ENCODE measurements around the gene HAPSTR1. TPM values are rescaled to one million over a fixed set of nuclear protein-coding genes. Genes with fewer than 3 reads are reported as not detected.

Gene HAPSTR1
- total RNA-seq, 2 experiments from 2014 or later: 52.5 to 53.4 TPM

GRCh38 chr16:9123871-9124270, 32.4 kb downstream of the HAPSTR1 start:
- Mint-ChIP-seq H3K27me3 (no peaks in the 10 kb centered on the region), H3K27ac (peak overlapping the region; percentile 66), H3K4me1 (ENCODE audit: low read depth) (peaks cover 79% of the 10 kb centered on the region), H3K9me3 (no peaks in the 10 kb centered on the region), H3K4me3 (no peak overlapping the region), H3K36me3 (ENCODE audit: low read depth) (peaks cover 38% of the 10 kb centered on the region)
- no peak for TF ChIP-seq CTCF (IDR thresholded peaks at IDR 0.05)
- DNase-seq (peak; percentile 41), ATAC-seq (no peak)
- CTCF ChIA-PET: interaction anchor here (1.8 kb wide), 1 partner anchor 11 kb away, joined by 4 read pairs; no protein-coding TSS in a partner anchor
- POLR2A ChIA-PET: interaction anchor here (4.2 to 7.3 kb wide), 2 partner anchors 14 to 21 kb away, joined by 17 to 59 read pairs; no protein-coding TSS in a partner anchor
- intact Hi-C loops (cut with micrococcal nuclease): no loop called here

DNA sequence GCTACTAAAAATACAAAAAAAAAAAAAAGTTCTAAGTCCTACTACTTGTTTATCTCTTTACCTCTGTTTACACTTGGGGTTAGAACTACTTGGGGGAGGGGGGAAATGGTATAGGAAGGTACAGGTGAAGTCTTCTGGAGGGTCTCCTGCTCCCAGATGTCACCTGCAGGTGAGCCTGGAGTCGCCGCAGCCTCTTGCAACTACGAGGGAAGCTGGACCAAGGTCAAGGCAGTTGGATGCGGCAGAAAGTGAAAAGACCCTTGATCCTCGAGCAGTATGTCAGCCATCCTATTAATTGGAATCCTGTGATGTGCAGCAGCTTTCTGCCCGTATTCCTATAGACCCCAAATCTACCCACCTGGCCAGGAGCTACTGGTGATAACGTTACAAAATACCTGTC, 33.0 kb downstream of the HAPSTR1 start:
- intact Hi-C loops (cut with micrococcal nuclease): no loop called here
- Mint-ChIP-seq H3K9me3 (no peaks in the 10 kb centered on the region), H3K27me3 (no peaks in the 10 kb centered on the region), H3K4me1 (ENCODE audit: low read depth) (peaks cover 77% of the 10 kb centered on the region), H3K36me3 (ENCODE audit: low read depth) (peaks cover 34% of the 10 kb centered on the region), H3K27ac (peak overlapping the region; percentile 66), H3K4me3 (no peak overlapping the region)
- CTCF ChIA-PET: interaction anchor here (1.1 to 1.5 kb wide), 3 partner anchors 13 to 74 kb away, joined by 3 to 4 read pairs (median 3); no protein-coding TSS in a partner anchor
- POLR2A ChIA-PET: interaction anchor here (0.8 to 7.3 kb wide), 4 partner anchors 15 to 52 kb away, joined by 3 to 59 read pairs (median 10); no protein-coding TSS in a partner anchor
- DNase-seq (no peak), ATAC-seq (no peak)
- no peak for TF ChIP-seq CTCF (IDR thresholded peaks at IDR 0.05)

DNA sequence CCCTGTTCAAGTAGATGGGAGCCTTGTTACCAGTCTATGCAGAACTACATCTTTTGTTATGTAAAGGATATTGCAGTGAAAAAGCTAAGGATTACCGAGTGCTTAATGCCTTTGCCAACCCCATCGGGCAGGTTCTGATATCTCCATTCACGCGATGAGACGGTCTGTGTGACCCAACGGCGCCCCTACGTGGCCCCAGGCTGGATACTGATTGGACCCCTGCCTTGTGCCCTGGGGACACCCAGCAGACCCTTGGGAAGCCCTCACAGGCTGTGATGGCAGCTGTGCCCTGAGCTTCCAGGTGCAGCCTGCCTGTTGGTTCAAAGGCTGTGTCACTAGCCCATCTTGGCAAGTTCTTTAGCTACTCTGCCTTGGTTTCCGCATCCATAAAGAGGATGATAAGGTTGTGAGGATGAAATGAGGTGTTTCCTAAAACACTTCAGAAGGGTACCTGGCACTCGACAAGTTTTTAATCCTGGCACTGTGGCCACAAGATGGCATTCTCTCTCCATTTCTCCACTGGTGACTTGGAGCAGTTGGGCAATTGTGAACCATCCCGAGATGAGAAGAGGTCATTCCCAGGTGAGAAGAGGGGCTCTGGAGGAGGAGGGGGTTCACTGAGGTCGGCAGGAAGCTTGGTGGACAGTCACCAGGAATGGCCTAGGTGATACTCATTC, 33.6 kb downstream of the HAPSTR1 start:
- POLR2A ChIA-PET: interaction anchor here (0.6 to 7.3 kb wide), 7 partner anchors 16 to 256 kb away, joined by 3 to 59 read pairs (median 4); partner anchors contain the start of genes CARHSP1 and HAPSTR1
- CTCF ChIA-PET: interaction anchor here (1.1 to 1.5 kb wide), 4 partner anchors 14 to 75 kb away, joined by 3 to 4 read pairs (median 4); no protein-coding TSS in a partner anchor
- intact Hi-C loops (cut with micrococcal nuclease): loop anchor here (5.0 kb wide), 1 partner anchor 33 kb away; the partner anchor contains the start of gene HAPSTR1
- Mint-ChIP-seq H3K9me3 (no peaks in the 10 kb centered on the region), H3K27me3 (no peaks in the 10 kb centered on the region), H3K4me3 (no peak overlapping the region), H3K27ac (peak overlapping the region; percentile 65), H3K36me3 (ENCODE audit: low read depth) (peaks cover 28% of the 10 kb centered on the region), H3K4me1 (ENCODE audit: low read depth) (peaks cover 71% of the 10 kb centered on the region)
- no peak for DNase-seq
- ATAC-seq: no peak
- TF ChIP-seq CTCF (IDR thresholded peaks at IDR 0.05): no peak

- ChIA-PET POLR2A (interaction anchor here (0.6 to 7.3 kb wide), 10 partner anchors 8 to 257 kb away, joined by 3 to 59 read pairs (median 4); partner anchors contain the start of genes CARHSP1 and HAPSTR1), CTCF (interaction anchor here (1.1 to 2.2 kb wide), 6 partner anchors 10 to 32 kb away, joined by 3 to 14 read pairs (median 4); no protein-coding TSS in a partner anchor)
- no peak for TF ChIP-seq CTCF (IDR thresholded peaks at IDR 0.05)
Measured at GRCh38 chr16:9125658-9126505, 34.4 kb downstream of the HAPSTR1 start.

More at GRCh38 chr16:9125658-9126505, 34.4 kb downstream of the HAPSTR1 start:
- Mint-ChIP-seq H3K27me3 (no peaks in the 10 kb centered on the region), H3K9me3 (no peaks in the 10 kb centered on the region), H3K4me1 (ENCODE audit: low read depth) (peaks cover 73% of the 10 kb centered on the region), H3K36me3 (ENCODE audit: low read depth) (peaks cover 22% of the 10 kb centered on the region), H3K27ac (peak overlapping the region; percentile 88), H3K4me3 (no peak overlapping the region)
- intact Hi-C loops (cut with micrococcal nuclease): loop anchor here (5.0 kb wide), 1 partner anchor 34 kb away; the partner anchor contains the start of gene HAPSTR1
- DNase-seq: peak; percentile 48
- ATAC-seq: no peak
